ENCODE results near the gene OCIAD1.

OCIAD1 gene

GRCh38 chr4:48902266-48902665, 71.4 kb downstream of the OCIAD1 start:
- no peak for TF ChIP-seq CTCF (IDR thresholded peaks at IDR 0.05; ENCODE audit: low read depth, low read length)
- H3K4me3 ChIP-seq (replicated peaks in 1 of 2; ENCODE audit: low read depth in 2 of 2, low read length in 2 of 2), result no peak overlapping the region
- peak; percentile 22 to 69 for DNase-seq (ENCODE audit: low read depth in 2 of 2)

DNA sequence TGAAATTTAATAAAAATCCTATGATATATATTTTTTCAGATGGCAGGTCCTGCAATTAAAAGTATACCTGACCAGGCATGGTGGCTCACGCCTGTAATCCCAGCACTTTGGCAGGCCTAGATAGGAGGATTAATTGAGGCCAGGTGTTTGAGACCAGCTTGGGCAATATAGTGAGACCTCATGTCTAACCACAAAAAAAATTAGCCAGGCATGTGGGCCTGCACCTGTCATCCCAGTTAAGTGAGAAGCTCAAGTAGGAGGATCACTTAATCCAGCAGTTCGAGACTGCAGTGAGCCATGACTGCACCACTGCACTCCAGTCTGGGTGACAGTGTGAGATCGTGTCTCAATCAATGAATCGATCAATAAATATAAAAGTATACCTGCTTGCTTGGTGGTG, 73.2 kb downstream of the OCIAD1 start:
- H3K4me3 ChIP-seq (replicated peaks in 1 of 2; ENCODE audit: low read depth in 2 of 2, low read length in 2 of 2), result no peak overlapping the region
- TF ChIP-seq CTCF (IDR thresholded peaks at IDR 0.05; ENCODE audit: low read depth, low read length), result no peak
- no peak for DNase-seq (ENCODE audit: low read depth in 2 of 2)

- TF ChIP-seq CTCF (IDR thresholded peaks at IDR 0.05; ENCODE audit: low read depth, low read length), result no peak
- H3K4me3 ChIP-seq (replicated peaks in 1 of 2; ENCODE audit: low read depth in 2 of 2, low read length in 2 of 2), result no peak overlapping the region
- no peak for DNase-seq (ENCODE audit: low read depth in 2 of 2)
Measured at GRCh38 chr4:48904541-48905142, 73.8 kb downstream of the OCIAD1 start.

GRCh38 chr4:48905363-48906015, 74.6 kb downstream of the OCIAD1 start:
- DNase-seq (ENCODE audit: low read depth in 2 of 2), result peak; percentile 61 to 74
- peak; percentile 30 for TF ChIP-seq CTCF (IDR thresholded peaks at IDR 0.05; ENCODE audit: low read depth, low read length)
- H3K4me3 ChIP-seq (replicated peaks in 1 of 2; ENCODE audit: low read depth in 2 of 2, low read length in 2 of 2), result peak overlapping the region; percentile 55 to 58

DNA sequence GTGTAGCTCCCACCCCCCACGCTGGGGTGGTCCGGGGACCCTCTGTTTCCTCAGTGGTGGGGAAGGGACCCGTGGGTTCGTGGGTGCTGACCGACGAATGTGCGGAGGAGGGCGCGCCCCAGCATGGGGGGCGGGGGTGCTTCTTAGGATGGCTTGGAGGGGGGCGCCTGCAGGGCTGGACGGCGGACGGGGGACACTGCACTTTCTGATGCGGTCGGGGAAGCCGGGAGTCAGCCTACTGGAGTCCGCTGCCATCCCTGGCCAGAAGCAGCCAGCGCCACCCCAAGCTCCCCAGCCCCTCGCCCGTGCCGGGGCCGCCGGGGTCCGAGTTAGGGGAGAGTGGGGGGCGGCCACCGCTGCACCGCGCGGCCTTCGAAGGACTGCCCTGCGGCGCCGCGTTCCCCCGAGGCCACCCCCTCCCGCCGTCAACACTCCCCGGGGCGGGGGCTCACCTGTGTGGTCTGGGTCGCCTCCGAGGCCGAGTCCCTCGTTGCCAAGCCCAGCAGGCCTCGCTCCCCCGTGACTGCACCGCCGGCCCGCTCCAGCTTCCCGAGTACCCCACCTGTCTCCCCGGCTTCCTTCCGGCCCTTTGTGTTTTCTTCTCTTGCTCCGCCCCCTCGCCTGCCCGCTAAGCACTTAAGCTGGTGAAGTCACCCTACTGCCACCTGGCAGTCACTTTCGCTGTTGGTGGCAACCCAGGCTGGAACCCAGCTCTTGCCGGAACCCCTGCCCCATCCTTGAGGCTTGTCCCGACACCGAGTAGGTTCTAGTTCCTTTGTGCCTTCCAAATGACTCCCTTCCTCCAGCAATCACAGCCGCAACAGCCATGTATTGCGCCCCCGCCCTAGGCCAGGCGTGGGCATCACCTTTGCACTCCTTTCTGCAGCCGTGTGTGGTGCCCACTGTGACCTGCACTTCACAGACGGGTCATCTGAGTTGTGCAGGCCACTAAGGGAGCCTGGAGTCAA, 75.6 kb downstream of the OCIAD1 start, which contains the start of gene OCIAD2:
Gene OCIAD2, minus strand, starts transcription at position 569 of the 968 bp plus-strand sequence. CDS start 2,225 bp downstream, outside the sequence.
- no peak for TF ChIP-seq CTCF (IDR thresholded peaks at IDR 0.05; ENCODE audit: low read depth, low read length)
- DNase-seq (ENCODE audit: low read depth in 2 of 2), result peak; percentile 26 to 43
- peak within 1 kb of the TSS; percentile 55 to 58 for H3K4me3 ChIP-seq (replicated peaks in 1 of 2; ENCODE audit: low read depth in 2 of 2, low read length in 2 of 2)

GRCh38 chr4:48907706-48908477, 77.0 kb downstream of the OCIAD1 start:
- TF ChIP-seq CTCF (IDR thresholded peaks at IDR 0.05; ENCODE audit: low read depth, low read length), result no peak
- DNase-seq (ENCODE audit: low read depth in 2 of 2), result no peak
- H3K4me3 ChIP-seq (replicated peaks in 1 of 2; ENCODE audit: low read depth in 2 of 2, low read length in 2 of 2), result no peak overlapping the region
